RPMI8226 (cell line): ENCODE measurements around the gene COL4A6.

Experiments used
- DNase-seq: peaks from one replicate; pipeline ENCODE4 v3.0.0-alpha.2; 2015

The COL4A6 gene

DNA sequence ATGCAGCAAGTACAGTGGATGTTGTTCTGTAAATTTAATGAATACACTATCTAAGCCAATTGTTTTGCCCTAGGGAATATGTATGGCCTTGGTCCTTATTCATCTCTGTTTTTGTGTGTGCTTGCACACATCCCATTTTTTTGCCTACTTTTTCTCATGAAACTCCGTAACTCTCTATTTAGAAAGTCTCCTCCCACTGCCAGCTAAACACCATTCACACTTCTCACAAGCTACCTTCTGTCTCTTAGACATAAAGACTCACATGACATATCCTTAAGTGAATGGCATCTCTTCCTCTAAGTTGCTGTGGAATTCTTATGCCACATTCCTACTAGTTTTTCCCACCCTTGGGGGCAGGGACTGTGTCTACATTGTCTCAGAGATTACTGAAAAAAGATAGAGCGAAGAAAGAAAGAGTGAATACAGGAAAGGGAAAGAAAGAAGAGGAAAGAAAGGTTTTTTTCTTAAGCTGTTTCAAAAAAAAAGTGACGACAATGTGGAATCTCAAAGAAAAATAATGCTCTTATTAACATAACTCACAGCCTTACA lies 229.1 kb downstream of the COL4A6 start:
- DNase-seq, result no peak

- no peak for DNase-seq
Measured at GRCh38 chrX:108203540-108203939, 234.7 kb downstream of the COL4A6 start.

GRCh38 chrX:108199691-108200090 lies 238.5 kb downstream of the COL4A6 start:
- DNase-seq, result peak; percentile 46

- no peak for DNase-seq
Measured at GRCh38 chrX:108199041-108199440, 239.2 kb downstream of the COL4A6 start.

GRCh38 chrX:108198420-108198819 lies 239.8 kb downstream of the COL4A6 start:
- DNase-seq, result no peak

GRCh38 chrX:108186811-108187210 lies 251.4 kb downstream of the COL4A6 start:
- DNase-seq, result no peak

DNA sequence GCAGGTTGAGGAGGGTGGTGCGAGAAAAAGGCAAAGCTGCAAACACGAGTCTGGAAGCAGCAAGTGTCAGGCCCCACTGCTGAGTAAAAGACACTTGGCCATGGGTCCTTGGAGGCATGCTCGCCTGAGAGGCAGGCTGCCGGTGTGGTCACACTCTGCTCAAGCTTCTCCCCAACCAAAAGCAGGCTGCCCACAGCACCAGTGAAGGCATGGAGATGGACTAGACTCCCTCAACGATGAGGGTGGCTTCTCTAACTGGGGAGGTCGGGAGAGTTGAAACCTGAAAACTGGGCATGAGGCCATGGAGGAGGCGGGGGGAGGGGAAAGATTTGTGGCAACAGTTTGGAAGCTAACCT lies 260.1 kb downstream of the COL4A6 start:
- DNase-seq, result no peak

GRCh38 chrX:108177351-108178142 lies 260.7 kb downstream of the COL4A6 start:
- no peak for DNase-seq

DNA sequence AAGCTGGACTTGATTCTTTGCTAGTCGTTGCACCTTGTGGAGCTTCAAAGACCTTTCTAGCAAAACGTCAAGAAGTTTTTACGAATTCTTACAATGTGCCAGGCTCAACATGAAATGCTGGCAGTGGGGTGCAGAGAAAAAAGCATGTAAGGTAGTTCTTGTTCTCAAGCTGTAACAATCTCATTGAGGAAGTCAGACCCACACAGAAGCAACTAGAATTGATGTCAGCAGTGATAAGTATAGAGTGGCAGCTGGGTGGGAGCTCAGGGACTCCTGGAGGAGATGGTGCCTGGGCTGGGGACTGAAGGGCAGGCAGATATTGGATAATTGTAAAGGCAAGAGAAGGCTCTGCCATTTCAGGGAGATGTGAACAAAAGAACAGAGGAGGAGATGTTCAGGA lies 264.3 kb downstream of the COL4A6 start:
- DNase-seq, result no peak

- DNase-seq, result no peak
Measured at GRCh38 chrX:108171671-108172070, 266.6 kb downstream of the COL4A6 start.

- DNase-seq, result no peak
Measured at GRCh38 chrX:108169768-108170167, 268.5 kb downstream of the COL4A6 start.

DNA sequence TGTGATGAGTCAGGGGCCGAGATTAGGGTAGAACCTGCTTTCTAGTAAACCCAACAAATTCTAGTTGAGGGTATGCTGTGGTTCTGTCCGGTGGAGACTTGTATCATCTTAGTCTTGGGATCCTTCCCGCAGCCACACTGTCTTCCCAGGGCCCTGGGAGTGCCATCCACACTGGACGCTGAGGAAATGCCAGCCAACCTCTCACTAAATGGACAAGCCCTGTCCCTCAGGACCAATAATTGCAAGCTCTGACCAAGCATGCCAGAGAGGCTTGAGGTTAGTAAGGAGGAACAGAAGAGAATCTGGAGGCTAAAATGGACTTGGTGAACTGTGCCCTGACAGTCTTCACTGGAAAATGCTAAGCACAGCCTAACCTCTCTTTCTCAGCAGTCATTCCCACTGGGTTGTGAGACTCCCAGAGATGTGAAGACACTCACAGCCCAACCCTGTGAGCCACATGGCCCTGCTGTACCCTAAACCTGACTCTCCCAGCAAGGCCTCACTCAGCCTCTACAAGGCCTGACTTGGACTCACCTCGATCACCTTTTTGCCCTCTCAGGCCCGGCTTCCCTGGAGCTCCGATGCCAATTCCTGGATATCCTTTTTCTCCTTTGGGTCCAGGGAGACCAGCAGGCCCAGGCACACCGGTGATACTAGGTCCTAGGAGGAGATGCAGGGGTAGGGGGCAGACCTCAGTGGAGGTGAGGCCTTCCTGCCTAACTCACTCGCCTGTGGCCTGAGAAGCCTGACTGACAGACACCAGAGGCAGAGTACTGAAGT lies 269.1 kb downstream of the COL4A6 start:
- DNase-seq, result no peak

DNA sequence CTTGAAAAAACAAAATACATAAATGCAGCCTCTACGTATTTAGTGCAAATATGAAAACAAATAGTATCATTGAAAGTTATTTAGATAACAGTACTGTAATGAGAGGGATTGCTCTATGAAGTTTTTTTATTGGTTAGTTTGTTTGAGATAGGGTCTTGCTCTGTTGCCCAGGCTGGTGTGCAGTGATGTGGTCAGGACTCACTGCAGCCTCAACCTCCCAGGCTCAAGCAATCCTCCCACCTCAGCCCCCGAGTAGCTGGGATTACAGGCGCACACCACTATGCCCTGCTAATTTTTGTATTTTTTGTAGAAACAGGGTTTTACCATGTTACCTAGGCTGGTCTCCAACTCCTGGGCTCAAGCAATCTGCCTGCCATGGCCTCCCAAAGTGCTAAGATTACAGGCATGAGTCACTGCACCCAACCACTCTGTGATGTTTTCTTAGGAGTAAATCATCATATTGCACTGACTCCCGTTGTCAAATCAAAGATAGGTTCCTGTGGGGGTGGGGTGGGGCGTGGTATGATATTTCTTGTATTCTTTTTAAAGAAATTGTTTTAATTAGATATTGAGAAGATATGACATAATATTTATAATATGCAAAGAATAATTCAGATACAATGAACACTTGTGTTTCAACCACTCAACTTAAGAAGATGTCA lies 270.9 kb downstream of the COL4A6 start:
- DNase-seq, result no peak

- DNase-seq, result peak; percentile 19
Measured at GRCh38 chrX:108165383-108166111, 272.7 kb downstream of the COL4A6 start.

DNA sequence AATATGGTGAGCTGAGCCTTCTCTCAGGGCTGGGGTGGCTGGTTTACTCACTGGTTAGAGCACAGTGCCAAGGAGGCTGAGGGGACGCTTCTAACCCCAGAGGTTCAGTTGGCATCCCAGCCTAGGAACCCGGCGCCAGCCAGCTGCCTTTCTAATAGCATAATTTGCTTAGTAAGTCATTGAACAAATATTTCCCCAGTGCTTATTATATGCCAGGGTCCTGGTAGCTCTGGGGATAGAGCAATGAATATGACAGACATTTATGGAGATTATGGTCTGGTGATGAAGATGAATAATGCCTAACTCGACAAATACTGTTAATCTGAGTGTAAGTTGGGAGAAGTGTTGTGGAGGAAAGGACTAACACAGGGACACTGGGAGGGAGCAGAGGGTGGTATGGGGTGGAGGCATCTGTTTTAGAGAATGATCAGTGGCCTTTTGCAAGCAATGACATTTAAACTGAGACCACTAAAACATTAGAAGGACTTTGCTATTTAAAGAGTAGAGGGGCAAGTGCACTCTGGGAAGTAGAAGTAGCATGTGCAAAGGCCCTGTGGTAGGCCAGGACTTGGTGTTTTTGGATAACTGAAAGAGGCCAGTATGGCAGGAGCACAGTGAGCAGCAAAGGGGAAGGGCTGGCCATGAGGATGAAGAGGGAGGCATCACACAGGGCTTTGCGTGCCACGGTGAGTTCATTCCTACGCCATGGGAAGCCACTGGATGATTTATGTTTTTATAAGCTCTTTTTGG lies 274.7 kb downstream of the COL4A6 start:
- no peak for DNase-seq

GRCh38 chrX:108162265-108162664 lies 276.0 kb downstream of the COL4A6 start:
- DNase-seq, result no peak

DNA sequence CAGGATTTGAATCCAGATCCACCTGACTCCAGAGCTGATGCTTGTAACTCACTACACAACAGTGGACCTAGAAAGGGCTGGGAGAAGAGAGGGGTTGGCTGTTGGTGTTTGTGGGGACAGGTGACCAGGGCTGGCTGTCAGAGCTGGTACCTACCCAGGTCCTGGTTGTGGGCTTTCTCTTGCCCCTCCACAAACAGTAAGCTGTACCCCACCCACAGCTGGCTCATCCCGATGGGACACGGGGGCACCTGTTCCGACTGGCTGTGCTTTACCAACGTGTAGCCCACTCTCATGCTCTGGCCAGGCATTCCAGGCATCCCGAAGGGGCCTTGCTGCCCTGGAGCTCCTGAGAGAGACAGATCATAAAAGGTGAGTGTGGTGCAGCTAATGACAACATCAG lies 277.9 kb downstream of the COL4A6 start:
- no peak for DNase-seq

DNA sequence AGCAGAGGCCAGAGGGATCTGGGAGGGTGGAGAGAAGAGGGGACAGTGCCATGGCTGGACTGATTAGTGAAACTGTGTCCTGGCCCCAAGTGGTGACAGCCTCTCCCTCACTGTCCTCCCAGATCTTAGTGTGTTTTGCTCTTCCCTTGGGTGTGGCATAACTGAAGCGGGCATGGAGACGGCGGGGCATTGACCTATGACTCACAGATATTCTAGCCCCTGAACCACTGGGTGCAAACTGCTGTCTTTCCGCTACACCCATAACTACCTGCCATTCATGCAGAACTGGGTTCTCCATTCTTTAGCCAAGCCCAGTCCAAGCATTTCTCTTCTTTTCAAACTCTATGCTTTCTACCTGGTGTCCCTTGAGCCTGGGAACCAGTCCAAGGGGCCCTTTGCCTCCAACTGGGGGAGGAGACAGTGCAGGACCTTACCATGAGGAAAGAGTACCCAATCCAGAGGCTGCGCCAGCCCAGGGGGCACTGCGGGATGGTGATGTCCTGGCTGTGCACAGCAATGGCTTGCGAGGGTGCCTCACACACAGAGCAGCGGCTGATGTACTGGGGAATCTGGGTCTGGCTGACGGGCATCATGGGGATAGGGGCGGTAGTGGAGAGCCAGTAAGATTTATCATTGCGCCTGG lies 279.1 kb downstream of the COL4A6 start:
- no peak for DNase-seq

DNA sequence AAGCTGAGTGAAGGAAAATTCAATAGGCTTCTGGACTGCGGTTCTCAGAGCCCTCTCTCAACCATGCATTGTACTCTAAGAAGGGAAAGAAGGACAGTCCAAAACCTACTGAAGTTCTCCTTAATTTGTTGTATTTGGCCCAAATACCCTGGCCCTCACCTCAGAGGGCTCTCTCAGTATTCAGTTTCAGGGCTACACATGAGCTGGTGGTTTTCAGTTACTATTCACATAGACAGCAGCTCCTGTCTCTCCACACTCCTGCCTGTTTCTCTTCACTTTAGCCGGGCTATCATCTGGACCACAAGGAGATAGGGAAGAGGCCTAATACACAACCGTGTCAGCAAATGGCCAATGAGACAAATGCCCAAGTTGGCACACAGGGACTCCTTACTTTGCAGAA lies 280.6 kb downstream of the COL4A6 start:
- no peak for DNase-seq

DNA sequence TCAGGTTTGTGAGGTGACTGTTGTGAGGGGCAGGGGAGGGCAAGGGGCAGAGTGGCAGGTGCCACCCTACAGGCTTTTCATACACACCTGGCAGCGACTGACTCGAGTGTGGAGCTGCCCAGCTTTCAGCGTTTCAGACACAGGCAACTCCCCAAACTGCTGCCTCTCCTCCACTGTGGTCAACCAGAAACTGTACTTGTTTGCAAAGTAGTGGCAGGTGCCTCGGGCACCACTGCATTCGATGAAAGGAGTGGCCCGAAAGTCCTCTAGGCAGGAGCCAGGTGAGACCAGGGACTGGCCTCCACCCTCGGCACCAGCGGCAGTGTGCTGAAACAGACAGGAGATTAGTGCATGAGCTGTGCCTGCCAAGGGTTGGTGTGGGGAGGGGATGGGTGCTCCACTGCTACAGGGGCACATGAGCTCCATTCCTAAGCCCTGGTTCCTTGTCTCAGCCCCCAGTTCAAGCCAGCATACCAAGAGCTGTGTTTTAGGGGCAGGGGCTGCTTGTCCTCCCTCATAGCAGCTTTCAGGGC lies 281.2 kb downstream of the COL4A6 start:
- no peak for DNase-seq

DNA sequence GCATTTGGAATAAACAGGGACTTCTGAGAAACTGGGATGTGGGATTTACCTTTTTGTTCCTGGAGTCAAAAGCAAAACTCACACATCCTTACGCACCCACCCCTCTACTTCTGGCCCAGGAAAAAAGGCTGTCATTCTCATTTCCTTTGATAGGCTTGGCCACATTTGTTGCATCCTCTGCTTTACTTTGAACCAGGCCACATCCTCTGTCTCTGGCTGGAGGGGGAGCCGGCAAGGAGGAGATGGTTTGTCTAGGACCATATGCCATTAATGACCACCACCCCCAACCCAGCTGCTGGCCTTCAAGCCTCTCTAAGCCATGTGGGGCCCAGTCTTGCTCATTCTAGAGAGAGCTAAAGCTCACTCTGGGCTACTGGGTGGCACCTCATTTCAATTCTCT lies 282.1 kb downstream of the COL4A6 start:
- no peak for DNase-seq
